GM18868 (cell line): Measurements from ENCODE around the gene MARVELD3.
"Not testable (repeated sequence)": the region's sequence is repeated elsewhere in the genome, so short reads cannot be mapped to it uniquely, and the experiment has no call there.

Source experiments
- ATAC-seq: cut with Tn5 transposase; IDR thresholded peaks from one replicate; pipeline ENCODE4 v1.9.1; 2021; ENCODE audit warnings: mild to moderate bottlenecking, moderate library complexity; ENCODE audit not compliant: unreplicated experiment

MARVELD3 gene

GRCh38 chr16:71669926-71670536, 44.0 kb downstream of the MARVELD3 start:
- no peak for ATAC-seq

GRCh38 chr16:71670537-71670936, 44.6 kb downstream of the MARVELD3 start:
- no peak for ATAC-seq

GRCh38 chr16:71671165-71671564, 45.2 kb downstream of the MARVELD3 start:
- ATAC-seq = no peak

- ATAC-seq = no peak
These were observed 46.1 kb downstream of the MARVELD3 start for GRCh38 chr16:71672125-71672524.

- no peak for ATAC-seq
These were observed 47.0 kb downstream of the MARVELD3 start for GRCh38 chr16:71672803-71673581.

GRCh38 chr16:71673582-71673973, 47.6 kb downstream of the MARVELD3 start:
- ATAC-seq = no peak

- ATAC-seq = no peak
These were observed 48.2 kb downstream of the MARVELD3 start for GRCh38 chr16:71674229-71674628.

GRCh38 chr16:71675380-71675779, 49.4 kb downstream of the MARVELD3 start:
- no peak for ATAC-seq

GRCh38 chr16:71676236-71676635, 50.3 kb downstream of the MARVELD3 start:
- no peak for ATAC-seq

- no peak for ATAC-seq
These were observed 55.4 kb downstream of the MARVELD3 start for GRCh38 chr16:71681360-71681759.

- not testable (repeated sequence) for ATAC-seq
These were observed 58.3 kb downstream of the MARVELD3 start for GRCh38 chr16:71684280-71684679.
